GM23338 (cell line): ENCODE results near the gene BDKRB1. TPM values are rescaled to one million over a fixed set of nuclear protein-coding genes. Genes with fewer than 3 reads are reported as not detected.

ENCODE experiments used
- ATAC-seq: fragments of 200-7000 bp; cut with Tn5 transposase; 3 replicates; pipeline ENCODE4 v1.9.1; 2020
- DNase-seq: peaks from one replicate; pipeline ENCODE4 v3.0.0-alpha.2; 2015; ENCODE audit warnings: low spot score
- H2AFZ ChIP-seq: fragments of 200-600 bp; sonication (generic); 2 replicates; pipeline ENCODE4 v1.8.0; 2016; ENCODE audit warnings: antibody characterized with exemption, mild to moderate bottlenecking, moderate library complexity
- H3F3A ChIP-seq: fragments of 200-600 bp; sonication (generic); replicated peaks from 2 replicates; pipeline ENCODE4 v1.8.0; 2017; ENCODE audit warnings: antibody characterized with exemption, mixed run types, low read depth
- H3K27ac ChIP-seq: fragments of 200-600 bp; sonication (generic); 2 replicates; pipeline ENCODE4 v1.6.1; 2016; ENCODE audit warnings: low read depth
- H3K27me3 ChIP-seq: fragments of 200-600 bp; sonication (generic); 2 replicates; pipeline ENCODE4 v1.8.0; 2016; ENCODE audit warnings: mild to moderate bottlenecking, mixed run types, moderate library complexity; ENCODE audit not compliant: insufficient read depth
- H3K36me3 ChIP-seq: fragments of 200-600 bp; sonication (generic); 2 replicates; pipeline ENCODE4 v1.8.0; 2016; ENCODE audit warnings: mild to moderate bottlenecking; ENCODE audit not compliant: insufficient read depth
- H3K4me1 ChIP-seq: fragments of 200-600 bp; sonication (generic); 2 replicates; pipeline ENCODE4 v1.8.0; 2016; ENCODE audit warnings: mild to moderate bottlenecking, moderate library complexity; ENCODE audit not compliant: insufficient read depth
- H3K4me2 ChIP-seq: fragments of 200-600 bp; sonication (generic); 2 replicates; pipeline ENCODE4 v1.7.1; 2017; ENCODE audit warnings: mixed run types
- H3K4me3 ChIP-seq: fragments of 200-600 bp; sonication (generic); 2 replicates; pipeline ENCODE4 v1.6.1; 2016; ENCODE audit warnings: mixed run types
- H3K79me2 ChIP-seq: fragments of 200-600 bp; sonication (generic); replicated peaks from 2 replicates; pipeline ENCODE4 v1.8.0; 2017; ENCODE audit warnings: mild to moderate bottlenecking; ENCODE audit not compliant: insufficient read depth
- H3K9me2 ChIP-seq: fragments of 200-600 bp; sonication (generic); 2 replicates; pipeline ENCODE4 v1.8.0; 2017; ENCODE audit not compliant: insufficient read depth
- H4K20me1 ChIP-seq: fragments of 200-600 bp; sonication (generic); replicated peaks from 2 replicates; pipeline ENCODE4 v1.8.0; 2017; ENCODE audit warnings: mild to moderate bottlenecking; ENCODE audit not compliant: insufficient read depth
- H3K27ac Mint-ChIP-seq: 2 replicates; pipeline ENCODE4 v1.8.0; 2020; ENCODE audit warnings: inconsistent platforms, mild to moderate bottlenecking, moderate library complexity, mixed read lengths
- H3K27me3 Mint-ChIP-seq: 3 replicates; pipeline ENCODE4 v1.8.0; 2022; ENCODE audit warnings: low read depth, mild to moderate bottlenecking, moderate library complexity, mixed read lengths, inconsistent platforms; ENCODE audit not compliant: insufficient read depth, poor library complexity
- H3K36me3 Mint-ChIP-seq: 3 replicates; pipeline ENCODE4 v1.8.0; 2021; ENCODE audit warnings: low read depth, mild to moderate bottlenecking, inconsistent platforms, moderate library complexity, mixed read lengths
- H3K4me1 Mint-ChIP-seq: 3 replicates; pipeline ENCODE4 v1.8.0; 2020; ENCODE audit warnings: mild to moderate bottlenecking, inconsistent platforms, mixed read lengths
- H3K4me3 Mint-ChIP-seq: 3 replicates; pipeline ENCODE4 v1.8.0; 2021; ENCODE audit warnings: moderate library complexity, mild to moderate bottlenecking, inconsistent platforms, mixed read lengths
- H3K9me3 Mint-ChIP-seq: 3 replicates; pipeline ENCODE4 v1.8.0; 2020; ENCODE audit warnings: moderate library complexity, mild to moderate bottlenecking, inconsistent platforms, mixed read lengths
- CREB1 ChIP-seq: fragments of 250-450 bp; sonication (Bioruptor Pico); IDR thresholded peaks from 2 replicates; pipeline ENCODE4 v1.5.0; 2020; ENCODE audit warnings: low read depth, mild to moderate bottlenecking, moderate library complexity
- CTCF ChIP-seq, 2 experiments: fragments of 200-600 bp in 1 of 2; sonication (generic) in 1 of 2; conservative IDR thresholded peaks; 2 replicates each; pipeline versions ENCODE4 v1.5.1 to v1.6.1; 2016 to 2017; ENCODE audit warnings: antibody characterized with exemption in 2 of 2, low read depth in 2 of 2, mild to moderate bottlenecking in 2 of 2, moderate library complexity in 1 of 2
- ETS1 ChIP-seq: IDR thresholded peaks from 2 replicates; pipeline ENCODE4 v1.6.1; 2016; ENCODE audit warnings: antibody characterized with exemption
- JUNB ChIP-seq: IDR thresholded peaks from one replicate; pipeline ENCODE4 v1.6.1; 2016; ENCODE audit warnings: antibody characterized with exemption; ENCODE audit not compliant: unreplicated experiment
- NANOG ChIP-seq: IDR thresholded peaks from 2 replicates; pipeline ENCODE4 v1.6.1; 2016; ENCODE audit warnings: antibody characterized with exemption, borderline replicate concordance
- POLR2AphosphoS5 ChIP-seq: IDR thresholded peaks from 2 replicates; pipeline ENCODE4 v1.6.1; 2016; ENCODE audit warnings: antibody characterized with exemption, low read depth
- REST ChIP-seq: IDR thresholded peaks from one replicate; pipeline ENCODE4 v1.6.1; 2018; ENCODE audit warnings: antibody characterized with exemption; ENCODE audit not compliant: unreplicated experiment
- STAT1 ChIP-seq: IDR thresholded peaks from one replicate; pipeline ENCODE4 v1.6.1; 2016; ENCODE audit warnings: antibody characterized with exemption; ENCODE audit not compliant: unreplicated experiment
- ZNF114 ChIP-seq: fragments of 250-450 bp; sonication (Bioruptor Pico); IDR thresholded peaks from 2 replicates; pipeline ENCODE4 v1.5.0; 2020; ENCODE audit warnings: mild to moderate bottlenecking, moderate library complexity
- ZNF331 ChIP-seq: fragments of 250-450 bp; sonication (Bioruptor Pico); IDR thresholded peaks from 2 replicates; pipeline ENCODE4 v1.5.0; 2020; ENCODE audit warnings: low read depth, mild to moderate bottlenecking, moderate library complexity
- polyA plus RNA-seq: library from polyadenylated mRNA; unstranded; fragments of >200 nt; fragmentation: Nextera tagmentation; extraction: Ambion mirVana; gene quantifications from 2 replicates; pipeline ENCODE4 v1.2.1, GENCODE V29; 2016
- total RNA-seq: library from RNA; depleted of rRNA; stranded (reverse); fragments of >200 nt; shearing (Covaris generic); gene quantifications from 2 replicates; pipeline ENCODE4 v1.2.3, GENCODE V29; 2014

BDKRB1 gene
- total and polyA plus RNA-seq, 2 experiments from 2014 or later, result not detected

GRCh38 chr14:96273629-96274028, 17.6 kb downstream of the BDKRB1 start:
- H3K4me3 ChIP-seq, result no peak overlapping the region
- H3K27me3 ChIP-seq, result no peaks in the 10 kb centered on the region
- Mint-ChIP-seq H3K4me1 (peaks cover 7% of the 10 kb centered on the region), H3K36me3 (peaks cover 17% of the 10 kb centered on the region; the same call in 2 of the 3 replicates), H3K4me3 (no peak overlapping the region), H3K9me3 (peaks cover 35% of the 10 kb centered on the region), H3K27me3 (peaks cover 8% of the 10 kb centered on the region), H3K27ac (no peak overlapping the region)
- H3K27ac ChIP-seq, result no peak overlapping the region
- H3K4me1 ChIP-seq, result peaks cover 15% of the 10 kb centered on the region
- H3K4me2 ChIP-seq, result no peak overlapping the region
- H3K9me2 ChIP-seq, result no peaks in the 10 kb centered on the region
- no peaks in the 10 kb centered on the region for H3K79me2 ChIP-seq
- no peaks in the 10 kb centered on the region for H4K20me1 ChIP-seq
- DNase-seq (no peak), ATAC-seq (no peak)
- no peaks in the 10 kb centered on the region for H3F3A ChIP-seq
- no peak for TF ChIP-seq STAT1
- no peak for TF ChIP-seq ZNF331
- no peak for TF ChIP-seq CTCF (conservative IDR thresholded peaks at IDR 0.05; ENCODE audit: low read depth in 2 of 2)
- no peak for TF ChIP-seq JUNB
- no peak overlapping the region for H2AFZ ChIP-seq
- H3K36me3 ChIP-seq, result no peaks in the 10 kb centered on the region

GRCh38 chr14:96274122-96274521, 18.1 kb downstream of the BDKRB1 start:
- Histone ChIP-seq H3K4me3 (no peak overlapping the region), H3K4me2 (no peak overlapping the region), H3K79me2 (no peaks in the 10 kb centered on the region), H3F3A (no peaks in the 10 kb centered on the region), H2AFZ (no peak overlapping the region), H3K36me3 (no peaks in the 10 kb centered on the region), H3K27ac (no peak overlapping the region), H4K20me1 (no peaks in the 10 kb centered on the region), H3K4me1 (peaks cover 15% of the 10 kb centered on the region), H3K27me3 (no peaks in the 10 kb centered on the region), H3K9me2 (no peaks in the 10 kb centered on the region)
- peaks cover 19% of the 10 kb centered on the region; the same call in 2 of the 3 replicates for H3K36me3 Mint-ChIP-seq
- ATAC-seq (no peak), DNase-seq (no peak)
- peaks cover 7% of the 10 kb centered on the region for H3K4me1 Mint-ChIP-seq
- H3K9me3 Mint-ChIP-seq, result peaks cover 37% of the 10 kb centered on the region
- H3K27ac Mint-ChIP-seq, result no peak overlapping the region
- H3K4me3 Mint-ChIP-seq, result no peak overlapping the region
- H3K27me3 Mint-ChIP-seq, result peaks cover 8% of the 10 kb centered on the region
- no peak for TF ChIP-seq NANOG
- no peak for TF ChIP-seq CTCF (conservative IDR thresholded peaks at IDR 0.05; ENCODE audit: low read depth in 2 of 2)
- TF ChIP-seq POLR2AphosphoS5, result no peak
- TF ChIP-seq ETS1, result no peak
- TF ChIP-seq CREB1 (CRISPR knock-in tag), result no peak
- TF ChIP-seq REST, result no peak
- TF ChIP-seq JUNB, result no peak
- TF ChIP-seq ZNF331, result no peak
- no peak for TF ChIP-seq STAT1
- TF ChIP-seq ZNF114, result no peak
